WI38 (cell line): Measurements from ENCODE around the gene FRMD5.

ENCODE experiments used
- H3K4me3 ChIP-seq: 2 replicates; pipeline ENCODE4 v1.5.1; 2011; ENCODE audit warnings: low read depth, mild to moderate bottlenecking, control low read depth, low read length
- TF ChIP-seq, protein P1 (sequence below): IDR thresholded peaks from 2 replicates; pipeline ENCODE4 v1.5.1; 2012; ENCODE audit warnings: low read depth, mild to moderate bottlenecking, control low read depth, low read length

Gene FRMD5

GRCh38 chr15:43985976-43986680 lies 208.9 kb downstream of the FRMD5 start:
- no peak overlapping the region for H3K4me3 ChIP-seq
- TF ChIP-seq, protein P1, sequence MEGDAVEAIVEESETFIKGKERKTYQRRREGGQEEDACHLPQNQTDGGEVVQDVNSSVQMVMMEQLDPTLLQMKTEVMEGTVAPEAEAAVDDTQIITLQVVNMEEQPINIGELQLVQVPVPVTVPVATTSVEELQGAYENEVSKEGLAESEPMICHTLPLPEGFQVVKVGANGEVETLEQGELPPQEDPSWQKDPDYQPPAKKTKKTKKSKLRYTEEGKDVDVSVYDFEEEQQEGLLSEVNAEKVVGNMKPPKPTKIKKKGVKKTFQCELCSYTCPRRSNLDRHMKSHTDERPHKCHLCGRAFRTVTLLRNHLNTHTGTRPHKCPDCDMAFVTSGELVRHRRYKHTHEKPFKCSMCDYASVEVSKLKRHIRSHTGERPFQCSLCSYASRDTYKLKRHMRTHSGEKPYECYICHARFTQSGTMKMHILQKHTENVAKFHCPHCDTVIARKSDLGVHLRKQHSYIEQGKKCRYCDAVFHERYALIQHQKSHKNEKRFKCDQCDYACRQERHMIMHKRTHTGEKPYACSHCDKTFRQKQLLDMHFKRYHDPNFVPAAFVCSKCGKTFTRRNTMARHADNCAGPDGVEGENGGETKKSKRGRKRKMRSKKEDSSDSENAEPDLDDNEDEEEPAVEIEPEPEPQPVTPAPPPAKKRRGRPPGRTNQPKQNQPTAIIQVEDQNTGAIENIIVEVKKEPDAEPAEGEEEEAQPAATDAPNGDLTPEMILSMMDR: no peak

DNA sequence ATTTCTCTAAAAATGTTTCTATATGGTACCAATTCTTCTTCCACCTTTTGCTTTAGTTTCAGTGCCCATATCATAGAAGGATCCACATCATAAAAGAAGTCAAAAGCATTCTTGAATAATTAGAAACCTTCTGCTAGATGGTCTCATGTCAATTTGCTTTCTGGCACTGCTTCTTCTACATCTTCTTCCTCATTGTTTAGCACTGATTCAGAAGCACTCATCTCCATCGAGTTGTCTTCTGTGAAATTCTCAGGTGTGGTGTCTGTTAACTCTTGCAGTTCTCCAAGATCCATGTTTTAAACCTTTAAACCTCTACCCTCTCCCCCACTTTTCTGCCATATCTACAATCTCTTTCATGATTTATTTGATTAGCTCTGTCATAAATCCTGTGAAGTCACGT lies 213.5 kb downstream of the FRMD5 start:
- TF ChIP-seq, protein P1: no peak
- no peak overlapping the region for H3K4me3 ChIP-seq

DNA sequence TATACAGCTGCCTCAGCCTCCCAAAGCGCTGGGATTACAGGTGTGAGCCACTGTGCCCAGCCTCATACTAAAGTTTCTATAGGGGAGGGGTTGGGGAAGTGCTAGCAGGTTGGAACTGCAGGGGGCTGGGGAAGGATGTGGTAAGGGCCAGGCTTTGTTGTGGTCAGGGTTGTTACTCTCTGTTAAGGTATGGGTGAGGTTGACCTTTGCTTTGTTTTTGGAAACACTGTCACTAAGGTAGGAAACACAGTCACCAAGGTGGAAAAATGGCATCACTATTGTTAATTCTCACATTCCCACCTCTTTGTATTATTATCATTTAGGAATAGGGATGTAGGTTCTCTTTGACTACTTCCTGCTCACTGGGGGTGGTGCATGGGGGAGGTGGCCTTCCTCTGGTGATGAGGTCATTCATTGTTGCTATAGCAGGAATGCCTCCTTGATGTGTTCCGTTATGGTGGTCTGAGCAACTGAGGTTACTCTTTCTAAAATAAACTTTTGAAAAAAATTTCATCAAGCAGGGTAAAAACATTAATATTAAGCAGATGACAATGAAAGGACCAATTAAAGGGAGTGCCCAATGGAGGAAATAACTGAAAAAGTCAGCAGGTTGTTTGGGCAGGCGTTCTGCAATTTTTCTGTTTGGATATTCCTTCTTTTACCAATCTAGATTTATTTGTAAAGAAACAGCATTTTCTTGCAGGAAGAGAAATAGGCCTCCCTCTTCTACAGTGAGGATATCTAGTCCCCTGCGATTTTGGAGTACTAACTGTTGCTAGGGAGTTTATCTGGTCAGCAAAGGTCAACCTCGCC lies 217.8 kb downstream of the FRMD5 start:
- H3K4me3 ChIP-seq: no peak overlapping the region
- TF ChIP-seq, protein P1: no peak

GRCh38 chr15:43975770-43976169 lies 219.3 kb downstream of the FRMD5 start:
- no peak overlapping the region for H3K4me3 ChIP-seq
- TF ChIP-seq, protein P1: no peak

DNA sequence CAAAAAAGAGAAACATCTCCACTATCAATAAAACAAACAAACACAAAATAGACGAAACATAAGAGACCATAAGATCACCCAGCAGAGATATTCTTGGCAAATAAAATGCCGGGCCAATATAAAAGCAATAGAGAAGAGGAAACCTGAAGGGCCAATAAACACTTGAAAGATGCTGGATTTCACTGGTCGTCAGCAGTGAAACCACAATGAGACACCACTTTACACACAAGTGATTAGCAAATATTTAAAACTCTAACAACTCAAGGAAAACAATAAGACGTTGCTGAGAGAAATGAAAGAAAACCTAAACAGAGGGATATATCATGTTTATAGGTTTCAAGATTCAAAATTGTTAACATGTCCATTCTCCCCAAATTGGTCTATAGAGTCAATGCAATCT lies 219.7 kb downstream of the FRMD5 start:
- TF ChIP-seq, protein P1: no peak
- H3K4me3 ChIP-seq: no peak overlapping the region

DNA sequence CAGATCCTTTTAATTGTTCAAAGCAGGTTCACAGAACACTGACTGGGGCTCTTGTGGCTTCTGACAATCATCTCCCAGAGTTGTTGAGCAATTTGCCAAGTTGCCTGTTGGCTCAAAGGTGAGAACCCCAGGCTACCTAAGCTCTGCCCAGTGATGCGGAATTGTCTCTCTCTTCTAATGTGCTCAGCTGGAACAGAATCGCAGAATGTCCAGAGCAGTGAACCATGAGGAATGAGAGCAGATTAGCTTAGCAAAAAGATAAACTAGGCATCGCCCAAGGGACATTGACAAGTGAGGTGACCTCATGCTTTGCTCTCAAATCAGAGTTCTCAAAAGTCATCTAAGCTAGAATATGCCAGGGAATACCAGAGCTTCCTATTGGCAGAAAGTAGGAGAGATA lies 220.2 kb downstream of the FRMD5 start:
- TF ChIP-seq, protein P1: no peak
- H3K4me3 ChIP-seq: no peak overlapping the region

DNA sequence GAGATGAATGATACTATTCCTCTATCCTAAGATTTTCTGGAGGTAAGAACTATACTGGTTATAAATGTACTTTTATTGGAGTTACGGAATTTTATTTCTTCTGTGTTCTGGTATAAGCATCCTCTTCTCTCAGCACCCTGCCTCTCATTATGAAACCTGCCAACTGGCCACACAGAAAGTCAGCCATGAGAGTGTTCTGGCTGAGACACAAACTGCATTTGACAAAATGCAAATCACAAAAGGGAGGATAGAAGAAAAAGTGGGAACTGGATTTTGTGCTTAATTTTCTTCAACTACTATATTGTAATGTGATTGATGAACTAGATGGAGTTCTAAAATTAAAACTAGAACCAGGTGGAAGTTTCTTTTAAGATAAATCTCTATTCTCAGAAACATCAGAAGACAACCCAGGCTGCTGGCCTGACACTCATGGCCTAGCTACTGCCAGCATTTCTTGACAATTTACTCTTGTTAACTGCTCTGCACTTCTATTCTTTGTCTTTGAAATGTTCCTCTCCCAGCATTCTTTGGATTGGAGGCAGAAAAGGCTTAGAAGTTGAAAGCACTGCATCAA lies 225.2 kb downstream of the FRMD5 start:
- no peak overlapping the region for H3K4me3 ChIP-seq
- TF ChIP-seq, protein P1: no peak
